H1 (cell line): ENCODE data around the gene LHX8. TPM values are rescaled to one million over a fixed set of nuclear protein-coding genes. Genes with fewer than 3 reads are reported as not detected.

Experiments used
- CTCF ChIA-PET: fragments of 300-600 bp; sonication (Branson Sonifier 250); formaldehyde crosslinking; loops from one replicate; lab custom pipeline; 2021; ENCODE audit not compliant: partially characterized antibody; lab: Charles Lee
- POLR2A ChIA-PET: fragments of 300-600 bp; sonication (Branson Sonifier 250); formaldehyde crosslinking; loops from one replicate; lab custom pipeline; 2021; ENCODE audit warnings: inconsistent platforms; ENCODE audit not compliant: partially characterized antibody; lab: Charles Lee
- DNase-seq, 2 experiments: peaks; one replicate each; pipeline versions ENCODE4 v3.0.0 to v3.0.0-alpha.2; 2010 to 2022; ENCODE audit warnings: low spot score in 2 of 2, low read depth in 1 of 2, mixed read lengths in 1 of 2
- FAIRE-seq: peaks from 2 replicates; lab custom pipeline; 2011; peaks lifted over from hg19 to GRCh38; lab: Jason Lieb, UNC
- H2AFZ ChIP-seq: 2 replicates; pipeline ENCODE4 v1.8.1; 2012; ENCODE audit warnings: low read length, inconsistent platforms
- H2AK5ac ChIP-seq: 2 replicates; pipeline ENCODE4 v1.6.1; 2013; ENCODE audit warnings: low read depth, low read length
- H2BK120ac ChIP-seq: replicated peaks from 2 replicates; pipeline ENCODE3; 2013; ENCODE audit warnings: low read depth, low read length, inconsistent platforms
- H2BK12ac ChIP-seq: 2 replicates; pipeline ENCODE4 v1.6.1; 2013; ENCODE audit warnings: low read depth, low read length
- H2BK15ac ChIP-seq: 2 replicates; pipeline ENCODE4 v1.6.1; 2013; ENCODE audit warnings: low read length
- H2BK20ac ChIP-seq: 2 replicates; pipeline ENCODE4 v1.6.1; 2013; ENCODE audit warnings: low read length
- H2BK5ac ChIP-seq: 2 replicates; pipeline ENCODE4 v1.6.1; 2013; ENCODE audit warnings: low read depth, low read length
- H3K14ac ChIP-seq: 2 replicates; pipeline ENCODE4 v1.6.1; 2013; ENCODE audit warnings: inconsistent platforms; ENCODE audit not compliant: insufficient read length
- H3K18ac ChIP-seq: 2 replicates; pipeline ENCODE4 v1.6.1; 2013; ENCODE audit warnings: low read length; ENCODE audit errors: extremely low read depth
- H3K23ac ChIP-seq: 2 replicates; pipeline ENCODE4 v1.6.1; 2013; ENCODE audit warnings: inconsistent platforms; ENCODE audit not compliant: insufficient read length
- H3K23me2 ChIP-seq: 2 replicates; pipeline ENCODE4 v1.6.1; 2013; ENCODE audit warnings: low read depth, low read length
- H3K27ac ChIP-seq: 2 replicates; pipeline ENCODE4 v1.6.1; 2011; ENCODE audit warnings: low read depth, low read length, inconsistent platforms
- H3K27me3 ChIP-seq, 4 experiments: replicated peaks in 1 of 4; 1 replicate in 1 of 4; 2 replicates in 3 of 4; pipeline versions ENCODE4 v1.6.1 to v1.8.1; 2011 to 2013; ENCODE audit warnings: low read length in 3 of 4, mild to moderate bottlenecking in 3 of 4, inconsistent platforms in 2 of 4, mixed read lengths in 2 of 4, moderate library complexity in 1 of 4; ENCODE audit not compliant: control insufficient read depth in 3 of 4, insufficient read depth in 3 of 4; ENCODE audit errors: extremely low read depth in 1 of 4
- H3K36me3 ChIP-seq, 4 experiments: 2 replicates each; pipeline versions ENCODE4 v1.6.1 to v1.8.1; 2011 to 2013; ENCODE audit warnings: mild to moderate bottlenecking in 4 of 4, low read length in 3 of 4, moderate library complexity in 2 of 4, control low read depth in 1 of 4, inconsistent platforms in 1 of 4; ENCODE audit not compliant: insufficient read depth in 4 of 4, control insufficient read depth in 2 of 4
- H3K4ac ChIP-seq: replicated peaks from 2 replicates; pipeline ENCODE3; 2013; ENCODE audit warnings: low read length, low read depth, mixed read lengths, inconsistent platforms; ENCODE audit not compliant: insufficient read length
- H3K4me1 ChIP-seq, 4 experiments: replicated peaks in 1 of 4; 1 replicate in 1 of 4; 2 replicates in 3 of 4; pipeline versions ENCODE4 v1.6.1 to v1.8.1; 2011 to 2013; ENCODE audit warnings: low read length in 3 of 4, inconsistent platforms in 2 of 4, mixed read lengths in 1 of 4; ENCODE audit not compliant: insufficient read depth in 4 of 4, control insufficient read depth in 3 of 4
- H3K4me2 ChIP-seq, 2 experiments: 2 replicates each; pipeline versions ENCODE4 v1.6.1 to v1.8.1; 2011 to 2013; ENCODE audit warnings: low read depth in 2 of 2, low read length in 2 of 2, control low read depth in 1 of 2, inconsistent platforms in 1 of 2, mild to moderate bottlenecking in 1 of 2; ENCODE audit not compliant: insufficient read depth in 1 of 2
- H3K4me3 ChIP-seq, 4 experiments: fragments of 200-600, 300-600 bp in 1 of 4; sonication (generic), shearing (Covaris generic), sonication (Bioruptor Twin) in 1 of 4; 2 replicates each; pipeline versions ENCODE4 v1.5.1 to v1.8.1; 2011 to 2016; ENCODE audit warnings: low read length in 4 of 4, low read depth in 3 of 4, control low read depth in 2 of 4, inconsistent platforms in 2 of 4, mild to moderate bottlenecking in 2 of 4, mixed read lengths in 1 of 4, moderate library complexity in 1 of 4; ENCODE audit not compliant: insufficient read depth in 2 of 4; ENCODE audit errors: extremely low read depth in 1 of 4
- H3K56ac ChIP-seq: replicated peaks from 2 replicates; pipeline ENCODE3; 2013; ENCODE audit warnings: low read depth, mild to moderate bottlenecking, mixed read lengths, low read length, inconsistent platforms; ENCODE audit not compliant: insufficient read length
- H3K79me1 ChIP-seq: 2 replicates; pipeline ENCODE4 v1.6.1; 2013; ENCODE audit warnings: low read depth, low read length, control low read depth
- H3K79me2 ChIP-seq, 2 experiments: 2 replicates each; pipeline versions ENCODE4 v1.6.1 to v1.8.1; 2012 to 2013; ENCODE audit warnings: low read length in 2 of 2, mild to moderate bottlenecking in 2 of 2, inconsistent platforms in 1 of 2; ENCODE audit not compliant: insufficient read depth in 2 of 2, control insufficient read depth in 1 of 2
- H3K9ac ChIP-seq, 4 experiments: replicated peaks in 1 of 4; 1 replicate in 1 of 4; 2 replicates in 3 of 4; pipeline versions ENCODE4 v1.6.1 to v1.8.1; 2011 to 2013; ENCODE audit warnings: low read depth in 3 of 4, low read length in 3 of 4, control low read depth in 2 of 4, mild to moderate bottlenecking in 2 of 4, moderate library complexity in 2 of 4, inconsistent platforms in 1 of 4; ENCODE audit errors: extremely low read depth in 1 of 4
- H3K9me3 ChIP-seq, 2 experiments: 2 replicates each; pipeline versions ENCODE4 v1.6.1 to v1.8.1; 2012 to 2013; ENCODE audit warnings: mild to moderate bottlenecking in 2 of 2, moderate library complexity in 2 of 2, control low read depth in 1 of 2, inconsistent platforms in 1 of 2, low read depth in 1 of 2, low read length in 1 of 2, mixed read lengths in 1 of 2; ENCODE audit not compliant: insufficient read depth in 2 of 2
- H4K20me1 ChIP-seq, 2 experiments: replicated peaks in 1 of 2; 2 replicates each; pipeline versions ENCODE3 to v1.8.1; 2011 to 2013; ENCODE audit warnings: inconsistent platforms in 2 of 2, low read length in 2 of 2, mild to moderate bottlenecking in 1 of 2; ENCODE audit not compliant: insufficient read depth in 2 of 2, control insufficient read depth in 1 of 2
- H4K5ac ChIP-seq: 2 replicates; pipeline ENCODE4 v1.6.1; 2013; ENCODE audit warnings: low read length, low read depth, mixed read lengths, inconsistent platforms; ENCODE audit not compliant: insufficient read length
- H4K8ac ChIP-seq: 2 replicates; pipeline ENCODE4 v1.8.0; 2013; ENCODE audit warnings: mild to moderate bottlenecking, moderate library complexity, low read length, inconsistent platforms; ENCODE audit not compliant: insufficient read depth; ENCODE audit errors: extremely low read depth
- H4K91ac ChIP-seq: replicated peaks from 2 replicates; pipeline ENCODE3; 2013; ENCODE audit warnings: low read length, mixed read lengths, inconsistent platforms; ENCODE audit not compliant: insufficient read length
- ASH2L ChIP-seq: fragments of 200-600, 300-600 bp; sonication (generic); IDR thresholded peaks from one replicate; pipeline ENCODE4 v1.7.1; 2017; ENCODE audit warnings: low read length
- BCL11A ChIP-seq, 2 experiments: IDR thresholded peaks; one replicate each; pipeline ENCODE4 v1.6.1; 2011; ENCODE audit warnings: low read depth in 2 of 2, low read length in 2 of 2, mild to moderate bottlenecking in 2 of 2
- CEBPB ChIP-seq: IDR thresholded peaks from 2 replicates; pipeline ENCODE4 v1.6.1; 2012; ENCODE audit warnings: low read depth, low read length
- CHD2 ChIP-seq: IDR thresholded peaks from 2 replicates; pipeline ENCODE4 v1.6.1; 2012; ENCODE audit warnings: low read length, improper control_type of control experiment
- E2F6 ChIP-seq: IDR thresholded peaks from 2 replicates; pipeline ENCODE4 v1.6.1; 2012; ENCODE audit warnings: inconsistent platforms
- EZH2 ChIP-seq: fragments of 200-600 bp; sonication (generic); IDR thresholded peaks from 2 replicates; pipeline ENCODE4 v1.7.1; 2012; ENCODE audit warnings: low read depth, mild to moderate bottlenecking, moderate library complexity, low read length, inconsistent platforms; ENCODE audit not compliant: severe bottlenecking
- SAP30 ChIP-seq: fragments of 300-600 bp; sonication (generic); IDR thresholded peaks from 2 replicates; pipeline ENCODE4 v1.7.1; 2012; ENCODE audit warnings: low read length, moderate library complexity, mild to moderate bottlenecking, inconsistent platforms; ENCODE audit not compliant: insufficient read depth, insufficient replicate concordance
- SIX5 ChIP-seq: IDR thresholded peaks from 2 replicates; pipeline ENCODE4 v1.6.1; 2011; ENCODE audit warnings: mild to moderate bottlenecking, low read depth, low read length
- SUZ12 ChIP-seq: fragments of 200-600 bp; sonication (generic); IDR thresholded peaks from 2 replicates; pipeline ENCODE4 v1.6.1; 2012; ENCODE audit warnings: mild to moderate bottlenecking, inconsistent platforms, low read length, moderate library complexity, mixed read lengths
- WGBS, 2 experiments: shearing (Covaris generic) in 1 of 2; methylation state at CpG; one replicate each; pipeline versions ENCODE4 v1.1.6 to v1.1.7; 2013 to 2015; ENCODE audit warnings: low lambda C conversion rate in 2 of 2, mixed read lengths in 2 of 2, inconsistent platforms in 1 of 2, low coverage in 1 of 2, missing lambda C conversion rate in 1 of 2; ENCODE audit not compliant: insufficient replicate concordance in 2 of 2, insufficient coverage in 1 of 2, insufficient read length in 1 of 2; ENCODE audit errors: extremely low coverage in 1 of 2, missing lambda C conversion rate in 1 of 2; 5-methylcytosine and 5-hydroxymethylcytosine counted together
- polyA plus RNA-seq, 7 experiments: library from polyadenylated mRNA; depleted of rRNA in 3 of 7; stranded (reverse) in 5 of 7; unstranded in 2 of 7; fragments of >200 nt in 5 of 7; fragments of 200-250 nt in 2 of 7; gene quantifications; 1 replicate in 5 of 7; 2 replicates in 1 of 7; 4 replicates in 1 of 7; pipeline versions ENCODE4 v1.2.1 to v1.2.3, GENCODE V29; 2011 to 2013; ENCODE audit warnings: missing spikeins in 2 of 7, mixed read lengths in 2 of 7
- total RNA-seq: library from RNA; stranded (reverse); fragmentation: NEBNext Ultra II Directional; extraction: Animal tissue kit (Norgen Biotek cat#: 25700); gene quantifications from 2 replicates; pipeline ENCODE4 v1.2.1, GENCODE V29; 2021
- TF ChIP-seq, protein P1 (sequence below): IDR thresholded peaks from 2 replicates; pipeline ENCODE4 v1.6.1; 2012; ENCODE audit warnings: inconsistent platforms

Gene LHX8
- total and polyA plus RNA-seq, 2 of the 8 experiments (the other 6 are each of a cell fraction or from before 2014, with no cell fraction given): 0.50 to 1.2 TPM

- no peaks in the 10 kb centered on the region for H3K79me1 ChIP-seq
- no peak overlapping the region for H2BK20ac ChIP-seq
- H2BK5ac ChIP-seq: no peak overlapping the region; the same call in 1 of the 2 replicates
- FAIRE-seq (no peak), DNase-seq (peak in 1 of 2 experiments; percentile 63)
- H3K4ac ChIP-seq: no peak overlapping the region
- no peak overlapping the region for H4K5ac ChIP-seq
- no peak overlapping the region for H4K91ac ChIP-seq
- no peak overlapping the region for H2AK5ac ChIP-seq
- H3K27me3 ChIP-seq: peaks cover 23 to 72% (median 50%) of the 10 kb centered on the region in 4 experiments; a peak in 6 of 7 replicates
- no peak overlapping the region for H3K9ac ChIP-seq
- peak overlapping the region; percentile 49 to 70 (median 57) for H3K4me3 ChIP-seq
- H3K36me3 ChIP-seq: no peaks in the 10 kb centered on the region
- H2BK15ac ChIP-seq: no peak overlapping the region
- H4K20me1 ChIP-seq: peaks cover 2 to 5% of the 10 kb centered on the region in 2 experiments
- H3K9me3 ChIP-seq: no peaks in the 10 kb centered on the region
- 6% methylated on average over 16 of the region's 37 CpGs; no CpG with 5 or more reads in 1 of the 2 experiments for WGBS, 2 experiments
- no peak overlapping the region for H3K27ac ChIP-seq
- no peak overlapping the region for H3K23ac ChIP-seq
- H3K14ac ChIP-seq: no peak overlapping the region
- H2AFZ ChIP-seq: 0 out of 2 replicates have a peak overlapping the region, but pooled peaks have one; percentile 25
- peaks cover 23% of the 10 kb centered on the region for H3K23me2 ChIP-seq
- H3K4me1 ChIP-seq: peaks cover 4 to 28% (median 9%) of the 10 kb centered on the region in 4 experiments; a peak in 6 of 7 replicates
- POLR2A ChIA-PET: interaction anchor here (0.9 to 1.2 kb wide), 2 partner anchors 45 to 62 kb away, joined by 3 read pairs; no protein-coding TSS in a partner anchor
- H3K4me2 ChIP-seq: peak overlapping the region; percentile 96 to 98
- H3K79me2 ChIP-seq: no peaks in the 10 kb centered on the region
- no peak overlapping the region for H2BK120ac ChIP-seq
- peak overlapping the region; percentile 71; the same call in 1 of the 2 replicates for H4K8ac ChIP-seq
- H2BK12ac ChIP-seq: peak overlapping the region; percentile 29; the same call in 1 of the 2 replicates
- peak overlapping the region; percentile 76 for H3K18ac ChIP-seq
- no peak overlapping the region for H3K56ac ChIP-seq
- CTCF ChIA-PET: interaction anchor here (0.8 to 7.9 kb wide), 5 partner anchors 9 to 70 kb away, joined by 3 to 39 read pairs (median 3); no protein-coding TSS in a partner anchor
- TF ChIP-seq, protein P1, sequence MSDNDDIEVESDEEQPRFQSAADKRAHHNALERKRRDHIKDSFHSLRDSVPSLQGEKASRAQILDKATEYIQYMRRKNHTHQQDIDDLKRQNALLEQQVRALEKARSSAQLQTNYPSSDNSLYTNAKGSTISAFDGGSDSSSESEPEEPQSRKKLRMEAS: peak; percentile 70
- TF ChIP-seq CHD2 (no peak), SAP30 (no peak), BCL11A (IDR thresholded peaks at IDR 0.05; ENCODE audit: low read depth in 2 of 2, low read length in 2 of 2) (no peak), EZH2 (peak; percentile 82), CEBPB (no peak), SUZ12 (peak; percentile 90), ASH2L (peak; percentile 34), SIX5 (no peak), E2F6 (peak; percentile 52; the same call in 1 of the 2 replicates)
These were observed 2.9 kb downstream of the LHX8 start for GRCh38 chr1:75136921-75137641.
